ENCODE measurements around the gene SECTM1.
A peak's percentile ranks its signal among the peaks of the same experiment; 100 is the strongest.
"Not testable (repeated sequence)": the region's sequence is repeated elsewhere in the genome, so short reads cannot be mapped to it uniquely, and the experiment has no call there.

The SECTM1 gene

GRCh38 chr17:82333279-82334171, at the start of gene SECTM1:
TSS of gene SECTM1 (minus strand) at chr17:82333766. CDS start at chr17:82327240, 6,526 bp downstream.
- no peaks in the 10 kb centered on the region for H3K36me3 ChIP-seq
- peak within 1 kb of the TSS; percentile 46 to 72 (median 56) for H3K4me3 ChIP-seq
- H3K4me2 ChIP-seq, result peak within 1 kb of the TSS; percentile 86 to 99 (median 97)
- H3K27ac ChIP-seq, result peak within 1 kb of the TSS in 4 of 11 experiments; percentile 60 to 76 (median 67); a peak in 7 of 22 replicates
- H4K20me1 ChIP-seq, result peaks cover 23 to 55% (median 35%) of the 10 kb centered on the region in 11 experiments; a peak in 15 of 22 replicates
- H3K9me3 ChIP-seq (replicated peaks in 1 of 11), result no peaks in the 10 kb centered on the region
- H3K27me3 ChIP-seq, result peaks cover 47 to 73% (median 52%) of the 10 kb centered on the region in 11 experiments
- TF ChIP-seq Cebpa-rat (IDR thresholded peaks at IDR 0.05), result no peak
- peaks cover 55 to 98% (median 96%) of the 10 kb centered on the region in 10 experiments for H3K4me1 ChIP-seq
- peak within 1 kb of the TSS in 10 of 11 experiments; percentile 23 to 68 (median 56); a peak in 18 of 22 replicates for H3K9ac ChIP-seq

- H3K9ac ChIP-seq, result no peak overlapping the region
- H3K36me3 ChIP-seq, result no peaks in the 10 kb centered on the region
- H3K4me2 ChIP-seq, result no peak overlapping the region
- peaks cover 54 to 84% (median 74%) of the 10 kb centered on the region in 11 experiments for H3K27me3 ChIP-seq
- H3K9me3 ChIP-seq (replicated peaks in 1 of 11), result no peaks in the 10 kb centered on the region
- TF ChIP-seq Cebpa-rat (IDR thresholded peaks at IDR 0.05), result no peak
- H3K27ac ChIP-seq, result no peak overlapping the region
- H3K4me3 ChIP-seq, result no peak overlapping the region
- peaks cover 0 to 44% (median 15%) of the 10 kb centered on the region in 11 experiments; a peak in 15 of 22 replicates for H4K20me1 ChIP-seq
- H3K4me1 ChIP-seq, result peaks cover 0 to 8% (median 2%) of the 10 kb centered on the region in 10 experiments; a peak in 9 of 20 replicates
These were observed 49.3 kb upstream of the SECTM1 start for GRCh38 chr17:82382933-82383255.

GRCh38 chr17:82382220-82382932, 48.8 kb upstream of the SECTM1 start:
- H3K4me3 ChIP-seq; H3K4me1 ChIP-seq; H3K9me3 ChIP-seq (replicated peaks in 1 of 11); H3K9ac ChIP-seq; H3K4me2 ChIP-seq; H3K27ac ChIP-seq; H3K36me3 ChIP-seq: not testable (repeated sequence)
- Histone ChIP-seq H4K20me1 (peaks cover 0 to 41% (median 10%) of the 10 kb centered on the region in 11 experiments; a peak in 15 of 22 replicates), H3K27me3 (peaks cover 51 to 84% (median 74%) of the 10 kb centered on the region in 11 experiments)

GRCh38 chr17:82381703-82382009, 48.1 kb upstream of the SECTM1 start:
- H3K27ac ChIP-seq; H3K4me3 ChIP-seq; H3K9ac ChIP-seq; H3K4me2 ChIP-seq; H3K9me3 ChIP-seq (replicated peaks in 1 of 11); H3K36me3 ChIP-seq; H3K4me1 ChIP-seq: not testable (repeated sequence)
- peaks cover 0 to 34% (median 3%) of the 10 kb centered on the region in 11 experiments; a peak in 13 of 22 replicates for H4K20me1 ChIP-seq
- peaks cover 44 to 78% (median 66%) of the 10 kb centered on the region in 11 experiments for H3K27me3 ChIP-seq

GRCh38 chr17:82380860-82381702, 47.5 kb upstream of the SECTM1 start:
- Histone ChIP-seq H3K36me3 (no peaks in the 10 kb centered on the region), H3K4me2 (no peak overlapping the region), H3K9ac (no peak overlapping the region), H4K20me1 (peaks cover 0 to 29% (median 0%) of the 10 kb centered on the region in 11 experiments; a peak in 6 of 22 replicates), H3K27me3 (peaks cover 39 to 76% (median 61%) of the 10 kb centered on the region in 11 experiments), H3K4me1 (peaks cover 0 to 8% (median 0%) of the 10 kb centered on the region in 10 experiments; a peak in 3 of 20 replicates), H3K4me3 (no peak overlapping the region), H3K27ac (no peak overlapping the region), H3K9me3 (replicated peaks in 1 of 11) (no peaks in the 10 kb centered on the region)
- TF ChIP-seq Cebpa-rat (IDR thresholded peaks at IDR 0.05), result no peak

- H4K20me1 ChIP-seq, result peaks cover 0 to 18% (median 0%) of the 10 kb centered on the region in 11 experiments; a peak in 5 of 22 replicates
- H3K4me2 ChIP-seq, result no peak overlapping the region
- H3K27ac ChIP-seq, result no peak overlapping the region
- H3K36me3 ChIP-seq, result no peaks in the 10 kb centered on the region
- no peak overlapping the region for H3K4me3 ChIP-seq
- H3K9ac ChIP-seq, result no peak overlapping the region
- TF ChIP-seq Cebpa-rat (IDR thresholded peaks at IDR 0.05), result no peak
- no peaks in the 10 kb centered on the region for H3K9me3 ChIP-seq (replicated peaks in 1 of 11)
- H3K27me3 ChIP-seq, result peaks cover 21 to 73% (median 49%) of the 10 kb centered on the region in 11 experiments
- peaks cover 2 to 17% (median 7%) of the 10 kb centered on the region in 10 experiments for H3K4me1 ChIP-seq
These were observed 45.1 kb upstream of the SECTM1 start for GRCh38 chr17:82378741-82379021.

- Histone ChIP-seq H3K4me3 (no peak overlapping the region), H3K9me3 (replicated peaks in 1 of 11) (no peaks in the 10 kb centered on the region), H3K9ac (no peak overlapping the region), H3K4me2 (peak overlapping the region in 4 of 11 experiments; percentile 8 to 19 (median 14); a peak in 3 of 22 replicates), H4K20me1 (peaks cover 0 to 18% (median 0%) of the 10 kb centered on the region in 11 experiments; a peak in 5 of 22 replicates), H3K27ac (no peak overlapping the region), H3K27me3 (peaks cover 27 to 75% (median 52%) of the 10 kb centered on the region in 11 experiments), H3K4me1 (peaks cover 7 to 23% (median 12%) of the 10 kb centered on the region in 10 experiments), H3K36me3 (no peaks in the 10 kb centered on the region)
- no peak for TF ChIP-seq Cebpa-rat (IDR thresholded peaks at IDR 0.05)
These were observed 44.6 kb upstream of the SECTM1 start for GRCh38 chr17:82377924-82378740.

GRCh38 chr17:82377294-82377693, 43.7 kb upstream of the SECTM1 start:
- H3K36me3 ChIP-seq; H3K9ac ChIP-seq; H3K27ac ChIP-seq; H3K4me3 ChIP-seq; H3K4me2 ChIP-seq; H3K9me3 ChIP-seq (replicated peaks in 1 of 11): not testable (repeated sequence)
- Histone ChIP-seq H4K20me1 (peaks cover 0 to 24% (median 4%) of the 10 kb centered on the region in 11 experiments; a peak in 7 of 22 replicates), H3K27me3 (peaks cover 34 to 84% (median 60%) of the 10 kb centered on the region in 11 experiments), H3K4me1 (peaks cover 15 to 31% (median 21%) of the 10 kb centered on the region in 10 experiments)
